ENCODE results near the gene RAB23.

The RAB23 gene

DNA sequence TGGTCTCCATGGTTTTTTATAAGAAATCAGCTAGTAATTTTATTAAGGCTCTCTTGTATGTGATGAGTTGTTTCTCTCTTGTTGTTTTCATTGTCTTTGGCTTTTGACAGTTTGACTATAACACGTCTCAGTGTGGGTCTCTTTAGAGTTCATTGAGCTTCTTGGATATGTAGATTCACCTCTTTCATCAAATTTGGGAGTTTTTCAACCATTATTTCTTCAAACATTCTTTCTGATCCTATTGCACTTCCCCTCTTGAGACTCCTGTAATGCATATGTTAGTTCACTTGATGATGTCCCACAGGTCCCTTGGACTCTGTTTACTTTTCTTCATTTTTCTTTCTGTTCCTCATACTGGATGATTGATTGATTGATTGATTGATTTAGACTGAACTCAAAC is 57.0 kb downstream of the RAB23 start:
- H3K27ac ChIP-seq: no peak overlapping the region
- TF ChIP-seq, protein P1, sequence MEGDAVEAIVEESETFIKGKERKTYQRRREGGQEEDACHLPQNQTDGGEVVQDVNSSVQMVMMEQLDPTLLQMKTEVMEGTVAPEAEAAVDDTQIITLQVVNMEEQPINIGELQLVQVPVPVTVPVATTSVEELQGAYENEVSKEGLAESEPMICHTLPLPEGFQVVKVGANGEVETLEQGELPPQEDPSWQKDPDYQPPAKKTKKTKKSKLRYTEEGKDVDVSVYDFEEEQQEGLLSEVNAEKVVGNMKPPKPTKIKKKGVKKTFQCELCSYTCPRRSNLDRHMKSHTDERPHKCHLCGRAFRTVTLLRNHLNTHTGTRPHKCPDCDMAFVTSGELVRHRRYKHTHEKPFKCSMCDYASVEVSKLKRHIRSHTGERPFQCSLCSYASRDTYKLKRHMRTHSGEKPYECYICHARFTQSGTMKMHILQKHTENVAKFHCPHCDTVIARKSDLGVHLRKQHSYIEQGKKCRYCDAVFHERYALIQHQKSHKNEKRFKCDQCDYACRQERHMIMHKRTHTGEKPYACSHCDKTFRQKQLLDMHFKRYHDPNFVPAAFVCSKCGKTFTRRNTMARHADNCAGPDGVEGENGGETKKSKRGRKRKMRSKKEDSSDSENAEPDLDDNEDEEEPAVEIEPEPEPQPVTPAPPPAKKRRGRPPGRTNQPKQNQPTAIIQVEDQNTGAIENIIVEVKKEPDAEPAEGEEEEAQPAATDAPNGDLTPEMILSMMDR (IDR thresholded peaks at IDR 0.05): no peak
- TF ChIP-seq ZFX (IDR thresholded peaks at IDR 0.05; ENCODE audit: borderline replicate concordance): no peak

DNA sequence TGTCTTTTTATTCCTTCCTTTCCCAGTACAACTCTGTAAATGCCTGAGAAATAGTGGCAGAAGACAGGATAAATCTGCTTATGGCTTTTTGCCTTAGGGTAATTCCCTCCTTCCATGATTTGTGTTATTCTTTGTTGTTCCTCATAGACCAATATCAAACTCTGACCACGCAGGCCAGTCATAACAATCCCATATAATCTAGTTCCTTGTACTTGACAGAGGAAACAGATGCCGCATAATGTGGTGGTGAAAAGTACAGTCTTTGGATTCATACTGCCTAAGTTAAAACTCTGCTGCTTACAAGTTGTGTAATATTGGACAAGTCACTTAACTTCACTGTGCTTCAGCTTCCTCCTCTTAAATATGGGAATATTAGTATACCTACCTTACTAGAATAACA is 58.2 kb downstream of the RAB23 start:
- no peak overlapping the region for H3K27ac ChIP-seq
- no peak for TF ChIP-seq ZFX (IDR thresholded peaks at IDR 0.05; ENCODE audit: borderline replicate concordance)
- TF ChIP-seq, protein P1 (IDR thresholded peaks at IDR 0.05): no peak

DNA sequence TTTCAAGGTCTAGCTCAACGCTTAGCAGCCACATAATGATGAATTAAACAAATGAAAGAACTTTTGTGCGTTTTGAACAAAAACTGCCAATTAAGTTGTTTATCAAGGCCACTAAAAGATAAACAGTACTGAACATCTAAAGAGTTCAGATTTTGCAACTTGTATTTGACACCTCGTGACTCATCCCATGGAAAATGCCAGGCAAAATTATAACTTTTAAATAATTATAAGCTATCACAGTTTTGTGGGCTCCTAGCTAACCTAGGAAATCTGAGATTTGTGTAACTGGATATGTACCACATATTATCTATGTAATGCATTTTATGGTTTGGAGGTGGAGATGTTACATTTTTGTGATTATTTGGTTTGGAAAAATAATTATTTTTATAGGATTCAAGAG is 59.6 kb downstream of the RAB23 start:
- TF ChIP-seq, protein P1 (IDR thresholded peaks at IDR 0.05): no peak
- TF ChIP-seq ZFX (IDR thresholded peaks at IDR 0.05; ENCODE audit: borderline replicate concordance): no peak
- no peak overlapping the region for H3K27ac ChIP-seq

DNA sequence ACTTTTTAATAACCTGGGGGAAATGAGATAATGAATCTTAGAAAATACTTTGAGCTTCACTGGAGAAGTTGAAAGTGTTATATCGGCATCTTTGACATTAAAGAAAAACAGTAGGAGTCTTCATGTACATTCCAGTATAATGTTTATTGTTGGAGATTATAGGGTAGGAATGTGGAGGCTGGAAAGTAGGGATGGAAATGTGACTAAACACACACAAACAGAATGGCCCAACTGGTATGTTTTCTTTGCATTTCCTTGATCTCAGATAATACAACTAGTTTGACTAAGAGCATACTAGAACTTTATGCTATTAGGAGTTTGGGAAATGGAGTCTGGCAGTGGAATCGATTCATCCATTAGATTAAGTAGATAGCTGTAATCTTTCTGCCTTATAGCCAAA is 60.1 kb downstream of the RAB23 start:
- TF ChIP-seq, protein P1 (IDR thresholded peaks at IDR 0.05): no peak
- no peak for TF ChIP-seq ZFX (IDR thresholded peaks at IDR 0.05; ENCODE audit: borderline replicate concordance)
- H3K27ac ChIP-seq: no peak overlapping the region

DNA sequence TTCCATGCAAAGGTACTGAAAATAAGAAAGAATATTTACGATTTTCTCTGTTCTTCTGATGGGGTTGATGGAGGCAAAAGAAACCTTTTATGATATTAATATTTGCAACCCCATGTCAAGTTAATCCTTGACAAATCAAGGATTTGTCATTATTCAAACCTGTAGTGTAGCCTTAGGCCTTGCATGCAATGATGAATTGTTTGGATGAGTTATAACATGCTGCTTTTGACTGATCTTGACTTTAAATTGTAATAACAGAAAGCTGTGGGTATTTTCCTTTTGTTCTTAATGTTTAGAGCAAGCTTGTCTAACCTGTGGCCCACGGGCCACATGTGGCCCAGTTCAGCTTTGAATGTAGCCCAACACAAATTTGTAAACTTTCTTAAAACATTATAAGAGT is 63.0 kb downstream of the RAB23 start:
- TF ChIP-seq ZFX (IDR thresholded peaks at IDR 0.05; ENCODE audit: borderline replicate concordance): no peak
- TF ChIP-seq, protein P1 (IDR thresholded peaks at IDR 0.05): no peak
- no peak overlapping the region for H3K27ac ChIP-seq

DNA sequence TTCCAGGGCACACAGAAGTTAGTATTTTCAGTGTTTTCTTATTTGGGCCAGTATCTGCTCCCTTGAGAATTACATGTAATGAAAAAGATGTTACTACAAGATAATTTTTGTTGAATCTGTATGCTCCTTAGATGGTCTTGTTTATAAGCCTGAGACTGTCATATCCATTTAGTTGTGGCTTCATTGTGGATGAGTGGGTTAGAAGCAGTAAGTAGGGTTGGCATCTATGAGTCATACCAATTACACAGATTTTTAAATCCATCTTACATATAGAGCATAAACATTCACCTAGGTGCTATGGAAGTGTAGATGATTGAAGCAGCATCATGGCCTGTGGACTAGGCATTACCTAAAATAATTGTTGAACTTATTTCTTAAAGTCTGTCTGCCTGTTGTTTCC is 63.4 kb downstream of the RAB23 start:
- no peak overlapping the region for H3K27ac ChIP-seq
- TF ChIP-seq, protein P1 (IDR thresholded peaks at IDR 0.05): no peak
- no peak for TF ChIP-seq ZFX (IDR thresholded peaks at IDR 0.05; ENCODE audit: borderline replicate concordance)

DNA sequence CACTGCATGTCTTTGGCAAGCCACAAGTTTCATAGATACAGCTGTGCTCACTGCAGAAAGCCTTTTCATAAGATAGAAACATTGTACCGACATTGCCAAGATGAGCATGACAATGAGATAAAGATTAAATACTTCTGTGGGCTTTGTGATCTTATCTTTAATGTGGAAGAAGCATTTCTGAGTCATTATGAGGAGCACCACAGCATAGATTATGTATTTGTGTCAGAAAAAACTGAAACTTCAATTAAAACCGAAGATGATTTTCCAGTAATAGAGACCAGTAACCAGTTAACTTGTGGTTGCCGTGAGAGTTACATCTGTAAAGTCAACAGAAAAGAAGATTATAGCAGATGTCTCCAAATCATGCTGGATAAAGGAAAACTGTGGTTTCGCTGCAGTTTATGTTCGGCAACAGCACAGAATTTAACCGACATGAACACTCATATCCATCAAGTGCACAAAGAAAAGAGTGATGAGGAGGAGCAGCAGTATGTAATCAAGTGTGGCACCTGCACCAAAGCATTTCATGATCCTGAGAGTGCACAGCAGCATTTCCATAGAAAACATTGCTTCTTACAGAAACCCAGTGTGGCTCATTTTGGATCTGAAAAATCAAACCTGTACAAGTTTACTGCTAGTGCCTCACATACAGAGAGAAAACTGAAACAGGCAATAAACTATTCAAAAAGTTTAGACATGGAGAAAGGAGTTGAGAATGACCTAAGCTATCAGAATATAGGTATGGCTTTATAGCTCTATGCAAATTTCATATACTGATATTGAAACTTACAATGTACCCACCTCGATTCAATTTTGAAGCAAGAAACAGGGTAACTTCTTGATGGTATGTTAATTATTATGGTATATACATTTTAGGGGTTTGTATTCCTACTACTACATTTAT is 73.9 kb downstream of the RAB23 start:
- H3K27ac ChIP-seq: no peak overlapping the region
- no peak for TF ChIP-seq ZFX (IDR thresholded peaks at IDR 0.05; ENCODE audit: borderline replicate concordance)
- TF ChIP-seq, protein P1 (IDR thresholded peaks at IDR 0.05): no peak
